ENCODE measurements around the gene METTL22. TPM values are rescaled to one million over a fixed set of nuclear protein-coding genes. Genes with fewer than 3 reads are reported as not detected.

The METTL22 gene
- total and polyA plus RNA-seq, 12 donors = 8.4 to 67.1 (median 25.3) TPM

DNA sequence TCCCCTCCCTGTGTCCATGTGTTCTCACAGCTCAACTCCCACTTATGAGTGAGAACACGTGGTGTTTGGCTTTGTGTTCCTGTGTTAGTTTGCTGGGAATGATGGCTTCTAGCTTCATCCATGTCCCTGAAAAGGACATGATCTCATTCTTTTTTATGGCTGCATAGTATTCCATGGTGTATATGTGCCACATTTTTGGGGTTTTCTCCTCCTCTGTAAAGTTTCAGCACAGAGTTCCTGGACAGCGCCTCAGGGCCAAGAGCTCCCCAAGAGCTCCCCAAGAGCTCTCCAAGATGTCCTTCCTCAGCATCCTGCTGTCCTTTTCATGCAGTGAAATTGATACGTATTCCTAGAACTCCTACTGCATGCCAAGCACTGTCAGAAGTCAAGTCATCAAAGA lies 46.0 kb downstream of the METTL22 start:
- WGBS, 4 donors = 76 to 96% (median 92%) methylated on average over 3 of the region's 3 CpGs
- no peaks in the 10 kb centered on the region for H3K27me3 ChIP-seq
- H3K4me1 ChIP-seq (replicated peaks in 1 of 2) = no peaks in the 10 kb centered on the region
- peaks cover 0 to 5% of the 10 kb centered on the region in 2 donors for H3K36me3 ChIP-seq (replicated peaks in 1 of 2)
- no peak for DNase-seq
- H3K9me3 ChIP-seq (replicated peaks in 1 of 3) = no peaks in the 10 kb centered on the region
- H3K27ac ChIP-seq = no peak overlapping the region
- intact Hi-C loops (cut with DNase I) = no loop called here
- no peak overlapping the region for H3K4me3 ChIP-seq
- no peak for TF ChIP-seq POLR2A (IDR thresholded peaks at IDR 0.05)
- TF ChIP-seq, protein P1, sequence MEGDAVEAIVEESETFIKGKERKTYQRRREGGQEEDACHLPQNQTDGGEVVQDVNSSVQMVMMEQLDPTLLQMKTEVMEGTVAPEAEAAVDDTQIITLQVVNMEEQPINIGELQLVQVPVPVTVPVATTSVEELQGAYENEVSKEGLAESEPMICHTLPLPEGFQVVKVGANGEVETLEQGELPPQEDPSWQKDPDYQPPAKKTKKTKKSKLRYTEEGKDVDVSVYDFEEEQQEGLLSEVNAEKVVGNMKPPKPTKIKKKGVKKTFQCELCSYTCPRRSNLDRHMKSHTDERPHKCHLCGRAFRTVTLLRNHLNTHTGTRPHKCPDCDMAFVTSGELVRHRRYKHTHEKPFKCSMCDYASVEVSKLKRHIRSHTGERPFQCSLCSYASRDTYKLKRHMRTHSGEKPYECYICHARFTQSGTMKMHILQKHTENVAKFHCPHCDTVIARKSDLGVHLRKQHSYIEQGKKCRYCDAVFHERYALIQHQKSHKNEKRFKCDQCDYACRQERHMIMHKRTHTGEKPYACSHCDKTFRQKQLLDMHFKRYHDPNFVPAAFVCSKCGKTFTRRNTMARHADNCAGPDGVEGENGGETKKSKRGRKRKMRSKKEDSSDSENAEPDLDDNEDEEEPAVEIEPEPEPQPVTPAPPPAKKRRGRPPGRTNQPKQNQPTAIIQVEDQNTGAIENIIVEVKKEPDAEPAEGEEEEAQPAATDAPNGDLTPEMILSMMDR (IDR thresholded peaks at IDR 0.05) = no peak

DNA sequence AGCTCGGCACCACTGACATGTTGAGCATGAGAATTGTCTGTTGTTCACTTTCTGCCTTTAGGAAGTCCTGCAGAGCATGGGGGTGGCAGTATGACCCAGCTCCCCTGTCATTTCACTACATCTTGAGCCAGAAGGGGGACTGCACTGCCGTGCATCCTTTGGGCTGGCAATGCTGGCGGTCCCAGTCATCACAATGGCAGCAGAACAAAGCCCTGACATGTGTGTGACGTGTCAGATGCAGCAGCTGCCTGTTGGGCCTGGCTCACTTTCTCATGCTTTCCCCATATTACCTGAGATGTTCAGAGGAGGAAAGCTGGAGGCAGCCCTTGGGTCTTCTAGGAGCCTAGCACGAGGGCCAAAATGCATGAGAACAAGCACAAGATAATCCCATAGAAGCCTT lies 46.6 kb downstream of the METTL22 start:
- intact Hi-C loops (cut with DNase I) = no loop called here
- Histone ChIP-seq H3K4me3 (no peak overlapping the region), H3K4me1 (replicated peaks in 1 of 2) (no peaks in the 10 kb centered on the region), H3K27ac (no peak overlapping the region), H3K9me3 (replicated peaks in 1 of 3) (no peaks in the 10 kb centered on the region), H3K27me3 (no peaks in the 10 kb centered on the region), H3K36me3 (replicated peaks in 1 of 2) (peaks cover 0 to 5% of the 10 kb centered on the region in 2 donors)
- TF ChIP-seq, protein P1 (IDR thresholded peaks at IDR 0.05) = no peak
- no peak for TF ChIP-seq POLR2A (IDR thresholded peaks at IDR 0.05)
- WGBS, 4 donors = 87 to 93% (median 91%) methylated on average over 5 of the region's 5 CpGs
- no peak for DNase-seq

DNA sequence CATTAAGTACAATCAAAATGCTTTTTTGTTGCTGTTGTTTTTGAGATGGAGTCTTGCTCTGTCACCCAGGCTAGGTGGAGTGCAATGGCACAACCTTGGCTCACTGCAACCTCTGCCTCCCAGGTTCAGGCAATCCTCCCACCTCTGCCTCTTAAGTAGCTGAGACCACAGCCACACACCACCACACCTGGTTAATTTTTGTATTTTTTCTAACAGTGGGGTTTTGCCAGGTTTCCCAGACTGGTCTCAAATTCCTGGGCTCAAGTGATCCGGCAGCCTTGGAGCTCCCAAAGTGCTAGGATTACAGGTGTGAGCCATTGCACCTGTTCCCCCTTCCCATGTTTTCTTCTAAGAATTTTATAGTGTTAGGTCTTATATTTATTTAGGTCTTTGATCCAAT lies 48.0 kb downstream of the METTL22 start:
- Histone ChIP-seq H3K27me3 (no peaks in the 10 kb centered on the region), H3K36me3 (replicated peaks in 1 of 2) (peaks cover 0 to 3% of the 10 kb centered on the region in 2 donors), H3K4me3 (no peak overlapping the region), H3K9me3 (replicated peaks in 1 of 3) (no peaks in the 10 kb centered on the region), H3K27ac (no peak overlapping the region), H3K4me1 (replicated peaks in 1 of 2) (peaks cover 0 to 6% of the 10 kb centered on the region in 2 donors)
- DNase-seq = no peak
- 38 to 96% (median 93%) methylated on average over 1 of the region's 1 CpG for WGBS, 4 donors
- TF ChIP-seq, protein P1 (IDR thresholded peaks at IDR 0.05) = no peak
- TF ChIP-seq POLR2A (IDR thresholded peaks at IDR 0.05) = no peak
- intact Hi-C loops (cut with DNase I) = no loop called here

DNA sequence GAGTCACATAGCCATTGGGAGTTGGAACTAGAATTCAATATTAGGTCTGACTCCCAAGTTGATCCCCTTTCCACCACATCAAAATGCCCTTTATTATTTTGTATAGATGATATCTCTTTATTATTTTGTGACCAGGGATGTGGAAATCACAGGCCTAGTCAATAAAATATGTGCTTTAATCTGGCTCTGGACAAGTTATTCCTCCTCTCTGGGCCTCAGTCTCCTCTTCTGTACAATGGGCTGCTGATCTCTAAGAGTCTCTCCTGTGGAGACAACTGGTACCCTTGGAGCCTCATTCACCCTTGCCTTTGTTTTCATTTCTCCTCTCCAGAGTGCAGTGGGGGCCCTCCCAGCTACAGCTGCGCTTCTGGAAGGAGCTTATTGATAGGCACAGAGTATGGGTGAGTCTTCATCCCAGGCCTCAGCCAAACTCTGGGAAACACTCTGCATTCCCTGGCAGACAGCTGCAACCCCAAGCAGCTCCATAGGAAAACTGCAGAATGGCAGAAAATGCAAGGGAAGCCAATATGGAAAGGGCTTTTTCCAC lies 48.6 kb downstream of the METTL22 start:
- Histone ChIP-seq H3K27ac (no peak overlapping the region), H3K27me3 (no peaks in the 10 kb centered on the region), H3K36me3 (replicated peaks in 1 of 2) (no peaks in the 10 kb centered on the region), H3K9me3 (replicated peaks in 1 of 3) (no peaks in the 10 kb centered on the region), H3K4me1 (replicated peaks in 1 of 2) (peaks cover 3 to 11% of the 10 kb centered on the region in 2 donors), H3K4me3 (no peak overlapping the region)
- DNase-seq = no peak
- intact Hi-C loops (cut with DNase I) = no loop called here
- 85 to 94% (median 93%) methylated on average over 1 of the region's 1 CpG for WGBS, 4 donors
- TF ChIP-seq, protein P1 (IDR thresholded peaks at IDR 0.05) = no peak
- TF ChIP-seq POLR2A (IDR thresholded peaks at IDR 0.05) = no peak

All from adrenal gland (tissue), 12 donors.